ENCODE data around the gene GRIK2.
"Not testable (repeated sequence)": the region's sequence is repeated elsewhere in the genome, so short reads cannot be mapped to it uniquely, and the experiment has no call there.

The GRIK2 gene

GRCh38 chr6:102051720-102052119 lies 658.2 kb downstream of the GRIK2 start:
- DNase-seq: no peak

- DNase-seq: no peak
Measured at GRCh38 chr6:102064142-102064541, 670.6 kb downstream of the GRIK2 start.

GRCh38 chr6:102066301-102066700 lies 672.8 kb downstream of the GRIK2 start:
- no peak for DNase-seq

GRCh38 chr6:102068349-102068929 lies 674.9 kb downstream of the GRIK2 start:
- no peak for DNase-seq

- DNase-seq: no peak
Measured at GRCh38 chr6:102075539-102075938, 682.0 kb downstream of the GRIK2 start.

- no peak for DNase-seq
Measured at GRCh38 chr6:102085257-102085656, 691.7 kb downstream of the GRIK2 start.

- not testable (repeated sequence) for DNase-seq
Measured at GRCh38 chr6:102088160-102088559, 694.7 kb downstream of the GRIK2 start.

- DNase-seq: no peak
Measured at GRCh38 chr6:102114402-102114801, 720.9 kb downstream of the GRIK2 start.

- DNase-seq: no peak
Measured at GRCh38 chr6:102115911-102116310, 722.4 kb downstream of the GRIK2 start.

- no peak for DNase-seq
Measured at GRCh38 chr6:102118034-102118433, 724.5 kb downstream of the GRIK2 start.
